PC-3 (cell line): ENCODE measurements around the gene CHD2. TPM values are rescaled to one million over a fixed set of nuclear protein-coding genes. Genes with fewer than 3 reads are reported as not detected.

Source experiments
- ATAC-seq: fragments of 200-7000 bp; cut with Tn5 transposase; 2 replicates; pipeline ENCODE4 v1.9.1; 2020; ENCODE audit warnings: mild to moderate bottlenecking, moderate library complexity
- BruUV-seq: library from RNA; stranded (reverse); fragments of 400-500 nt; replicated peaks from 2 replicates; lab custom pipeline; 2021; lab: Mats Ljungman, UMichigan
- CTCF ChIA-PET: fragments of 300-600 bp; sonication (Branson Sonifier 250); formaldehyde crosslinking; loops from one replicate; lab custom pipeline; 2022; ENCODE audit warnings: antibody characterized with exemption; lab: Charles Lee
- POLR2A ChIA-PET: fragments of 300-600 bp; sonication (Branson Sonifier 250); formaldehyde crosslinking; loops from one replicate; lab custom pipeline; 2022; ENCODE audit warnings: antibody characterized with exemption; ENCODE audit not compliant: unreplicated experiment; lab: Charles Lee
- DNase-seq: peaks from one replicate; pipeline ENCODE4 v3.0.0-alpha.2; 2015
- H2AFZ ChIP-seq: fragments of 300-600 bp; sonication (generic); 2 replicates; pipeline ENCODE4 v1.6.0; 2016; ENCODE audit warnings: antibody characterized with exemption, low read length
- H3F3A ChIP-seq: fragments of 300-600 bp; sonication (generic); one replicate; pipeline ENCODE4 v1.6.0; 2017; ENCODE audit warnings: antibody characterized with exemption, low read length, control low read depth, mild to moderate bottlenecking; ENCODE audit not compliant: unreplicated experiment
- H3K27ac ChIP-seq: fragments of 300-600 bp; sonication (generic); 2 replicates; pipeline ENCODE4 v1.5.1; 2016; ENCODE audit warnings: mild to moderate bottlenecking, low read length
- H3K27me3 ChIP-seq: fragments of 300-600 bp; sonication (generic); 2 replicates; pipeline ENCODE4 v1.6.1; 2016; ENCODE audit warnings: low read length, mixed read lengths
- H3K36me3 ChIP-seq: fragments of 300-600 bp; sonication (generic); 2 replicates; pipeline ENCODE4 v1.6.1; 2016; ENCODE audit warnings: low read depth, mixed run types, low read length, mixed read lengths
- H3K4me1 ChIP-seq: fragments of 300-600 bp; sonication (generic); 2 replicates; pipeline ENCODE4 v1.5.1; 2016; ENCODE audit warnings: low read length; ENCODE audit not compliant: insufficient read depth
- H3K4me2 ChIP-seq: fragments of 300-600 bp; sonication (generic); 2 replicates; pipeline ENCODE4 v1.6.0; 2016; ENCODE audit warnings: low read length
- H3K4me3 ChIP-seq: fragments of 300-600 bp; sonication (generic); 2 replicates; pipeline ENCODE4 v1.5.1; 2016; ENCODE audit warnings: mild to moderate bottlenecking, low read length, mixed read lengths
- H3K79me2 ChIP-seq: fragments of 300-600 bp; sonication (generic); 2 replicates; pipeline ENCODE4 v1.6.1; 2017; ENCODE audit warnings: low read length, mixed read lengths
- H3K9ac ChIP-seq: fragments of 300-600 bp; sonication (generic); 2 replicates; pipeline ENCODE4 v1.6.0; 2016; ENCODE audit warnings: mild to moderate bottlenecking, low read length
- H3K9me2 ChIP-seq: fragments of 300-600 bp; sonication (generic); replicated peaks from 2 replicates; pipeline ENCODE4 v1.6.1; 2016; ENCODE audit warnings: mixed run types, low read length, mixed read lengths
- H3K9me3 ChIP-seq: fragments of 300-600 bp; sonication (generic); 2 replicates; pipeline ENCODE4 v1.6.1; 2016; ENCODE audit warnings: low read length, mixed read lengths
- H4K20me1 ChIP-seq: fragments of 300-600 bp; sonication (generic); 2 replicates; pipeline ENCODE4 v1.6.1; 2016; ENCODE audit warnings: low read length, mixed read lengths
- EZH2 ChIP-seq: fragments of 300-600 bp; sonication (generic); IDR thresholded peaks from one replicate; pipeline ENCODE4 v1.6.1; 2017; ENCODE audit warnings: antibody characterized with exemption, mild to moderate bottlenecking, low read length; ENCODE audit not compliant: unreplicated experiment
- EZH2phosphoT487 ChIP-seq: fragments of 300-600 bp; sonication (generic); IDR thresholded peaks from 2 replicates; pipeline ENCODE4 v1.6.1; 2018; ENCODE audit warnings: mild to moderate bottlenecking, antibody characterized with exemption, low read length, borderline replicate concordance
- intact Hi-C: fragments of 100-400 bp; cut with micrococcal nuclease; formaldehyde crosslinking; loops from 2 replicates; pipeline ENCODE4 v1.9.0; 2023
- total RNA-seq: library from RNA; depleted of rRNA; stranded (reverse); fragments of >200 nt; gene quantifications from 2 replicates; pipeline ENCODE4 v1.2.3, GENCODE V29; 2014
- TF ChIP-seq, protein P1 (sequence below): fragments of 300-600 bp; sonication (generic); conservative IDR thresholded peaks from 2 replicates; pipeline ENCODE4 v1.5.1; 2017; ENCODE audit warnings: antibody characterized with exemption, low read depth, mild to moderate bottlenecking, low read length

Gene CHD2
- total RNA-seq, 1 experiment from 2014 or later, result 42.7 TPM

DNA sequence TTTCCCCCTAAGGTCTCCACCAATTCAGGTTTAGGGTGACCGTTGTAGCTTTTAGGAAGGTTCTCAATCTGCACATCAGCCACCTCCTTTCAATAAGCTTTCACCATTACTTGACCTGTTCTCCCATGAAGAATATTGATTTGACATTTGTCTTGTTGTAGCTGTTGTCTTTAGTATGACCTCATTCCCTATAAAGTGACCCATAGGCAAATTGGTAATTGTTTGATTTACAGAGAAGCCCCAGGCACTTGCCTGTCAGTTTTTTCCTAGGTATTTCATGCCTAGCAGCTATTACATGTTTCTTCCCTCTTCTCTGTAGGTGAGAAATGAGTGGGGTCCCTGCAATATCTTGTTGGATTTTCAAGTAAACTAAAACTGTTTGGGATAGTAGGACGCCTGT is 36.0 kb downstream of the CHD2 start:
- intact Hi-C loops, result no loop called here
- CTCF ChIA-PET, result no interaction called here
- ATAC-seq, result no peak

DNA sequence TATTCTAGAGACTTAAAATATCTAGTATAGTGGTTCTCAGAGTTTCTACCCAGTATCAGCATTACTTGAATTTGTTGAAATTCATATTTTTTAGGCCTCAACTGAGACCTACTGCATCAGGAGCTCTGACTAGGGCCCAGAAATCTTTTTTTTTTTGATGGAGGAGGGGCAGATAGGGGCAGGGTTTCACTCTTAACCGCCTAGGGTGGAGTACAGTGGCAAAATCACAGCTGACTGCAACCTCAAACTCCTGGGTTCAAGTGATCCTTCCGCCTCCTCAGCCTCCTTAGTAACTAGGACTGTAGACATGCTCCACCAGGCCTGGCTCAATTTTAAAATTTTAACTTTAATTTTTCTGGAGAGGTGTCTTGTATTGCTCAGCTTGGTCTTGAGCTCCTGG is 36.6 kb downstream of the CHD2 start:
- Histone ChIP-seq H3K27me3 (no peaks in the 10 kb centered on the region), H2AFZ (no peak overlapping the region), H3K4me2 (no peak overlapping the region), H3K9me2 (no peaks in the 10 kb centered on the region), H3K4me1 (no peaks in the 10 kb centered on the region), H3K79me2 (peaks cover 39% of the 10 kb centered on the region; the same call in 1 of the 2 replicates), H3K9me3 (no peaks in the 10 kb centered on the region), H3K9ac (no peak overlapping the region), H4K20me1 (no peaks in the 10 kb centered on the region), H3F3A (no peaks in the 10 kb centered on the region), H3K27ac (no peak overlapping the region), H3K36me3 (peaks cover 76% of the 10 kb centered on the region), H3K4me3 (no peak overlapping the region)
- no TSS peak for BruUV-seq
- POLR2A ChIA-PET, result no interaction called here
- ATAC-seq, result no peak
- CTCF ChIA-PET, result no interaction called here
- DNase-seq, result no peak
- intact Hi-C loops, result no loop called here
- TF ChIP-seq, protein P1, sequence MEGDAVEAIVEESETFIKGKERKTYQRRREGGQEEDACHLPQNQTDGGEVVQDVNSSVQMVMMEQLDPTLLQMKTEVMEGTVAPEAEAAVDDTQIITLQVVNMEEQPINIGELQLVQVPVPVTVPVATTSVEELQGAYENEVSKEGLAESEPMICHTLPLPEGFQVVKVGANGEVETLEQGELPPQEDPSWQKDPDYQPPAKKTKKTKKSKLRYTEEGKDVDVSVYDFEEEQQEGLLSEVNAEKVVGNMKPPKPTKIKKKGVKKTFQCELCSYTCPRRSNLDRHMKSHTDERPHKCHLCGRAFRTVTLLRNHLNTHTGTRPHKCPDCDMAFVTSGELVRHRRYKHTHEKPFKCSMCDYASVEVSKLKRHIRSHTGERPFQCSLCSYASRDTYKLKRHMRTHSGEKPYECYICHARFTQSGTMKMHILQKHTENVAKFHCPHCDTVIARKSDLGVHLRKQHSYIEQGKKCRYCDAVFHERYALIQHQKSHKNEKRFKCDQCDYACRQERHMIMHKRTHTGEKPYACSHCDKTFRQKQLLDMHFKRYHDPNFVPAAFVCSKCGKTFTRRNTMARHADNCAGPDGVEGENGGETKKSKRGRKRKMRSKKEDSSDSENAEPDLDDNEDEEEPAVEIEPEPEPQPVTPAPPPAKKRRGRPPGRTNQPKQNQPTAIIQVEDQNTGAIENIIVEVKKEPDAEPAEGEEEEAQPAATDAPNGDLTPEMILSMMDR, result no peak
- TF ChIP-seq EZH2phosphoT487 (no peak), EZH2 (no peak)

More for the DNA sequence above, 36.0 kb downstream of the CHD2 start:
- Histone ChIP-seq H3K4me2 (no peak overlapping the region), H3K79me2 (peaks cover 39% of the 10 kb centered on the region; the same call in 1 of the 2 replicates), H3K36me3 (peaks cover 73% of the 10 kb centered on the region), H3F3A (no peaks in the 10 kb centered on the region), H4K20me1 (no peaks in the 10 kb centered on the region), H3K9ac (no peak overlapping the region), H3K9me3 (no peaks in the 10 kb centered on the region), H3K9me2 (no peaks in the 10 kb centered on the region), H3K4me3 (no peak overlapping the region), H2AFZ (no peak overlapping the region), H3K27ac (no peak overlapping the region), H3K4me1 (no peaks in the 10 kb centered on the region), H3K27me3 (no peaks in the 10 kb centered on the region)
- BruUV-seq, result no TSS peak
- POLR2A ChIA-PET, result no interaction called here
- TF ChIP-seq EZH2phosphoT487, result no peak
- no peak for DNase-seq

DNA sequence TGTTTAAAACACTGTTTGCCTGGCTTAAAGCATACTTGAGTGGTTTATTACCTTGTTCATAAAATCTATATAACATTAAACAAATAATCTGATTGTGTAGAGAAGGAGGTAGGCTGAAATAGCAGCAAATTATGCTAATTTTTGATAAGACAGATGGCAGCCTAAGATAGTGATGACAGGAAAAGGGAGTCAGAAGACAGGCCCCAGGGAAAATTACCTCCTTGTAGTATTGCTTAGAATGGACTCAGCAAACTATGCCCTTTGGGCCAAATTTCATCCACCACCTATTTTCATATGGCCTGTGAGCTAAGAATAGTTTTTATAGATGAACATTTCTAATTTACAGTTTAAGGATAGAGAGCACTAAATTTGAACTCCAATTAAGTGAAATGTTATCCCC is 37.8 kb downstream of the CHD2 start:
- Histone ChIP-seq H3K9ac (no peak overlapping the region), H3K9me2 (no peaks in the 10 kb centered on the region), H3K4me2 (no peak overlapping the region), H3K27me3 (no peaks in the 10 kb centered on the region), H2AFZ (no peak overlapping the region), H3K4me1 (no peaks in the 10 kb centered on the region), H3K4me3 (no peak overlapping the region), H3F3A (no peaks in the 10 kb centered on the region), H3K36me3 (peaks cover 86% of the 10 kb centered on the region), H3K79me2 (peaks cover 39% of the 10 kb centered on the region; the same call in 1 of the 2 replicates), H4K20me1 (no peaks in the 10 kb centered on the region), H3K27ac (no peak overlapping the region), H3K9me3 (no peaks in the 10 kb centered on the region)
- ATAC-seq (no peak), DNase-seq (no peak)
- POLR2A ChIA-PET, result interaction anchor here (0.6 kb wide), 1 partner anchor 130 kb away, joined by 4 read pairs; no protein-coding TSS in a partner anchor
- TF ChIP-seq EZH2phosphoT487 (no peak), EZH2 (no peak)
- TF ChIP-seq, protein P1, result no peak
- intact Hi-C loops, result no loop called here
- CTCF ChIA-PET, result no interaction called here
- no TSS peak for BruUV-seq
